Measurements from ENCODE around the gene GEMIN5.

GEMIN5 gene

GRCh38 chr5:154934881-154935280 lies 3.1 kb downstream of the GEMIN5 start:
- H3K9me2 ChIP-seq (replicated peaks; ENCODE audit: control insufficient read depth, low read length): no peaks in the 10 kb centered on the region
- H3K79me2 ChIP-seq (ENCODE audit: control insufficient read depth, low read length): peaks cover 46% of the 10 kb centered on the region
- no peak overlapping the region for H3K4me3 ChIP-seq (ENCODE audit: low read length)
- no peak for TF ChIP-seq EZH2phosphoT487 (IDR thresholded peaks at IDR 0.05; ENCODE audit: borderline replicate concordance, low read length)
- H3K27me3 ChIP-seq (ENCODE audit: control insufficient read depth, low read length): no peaks in the 10 kb centered on the region
- H3F3A ChIP-seq (ENCODE audit: control insufficient read depth, insufficient read depth): 0 out of 2 replicates have a peak, but pooled peaks cover 5% of the 10 kb centered on the region
- no peak overlapping the region for H3K27ac ChIP-seq (ENCODE audit: low read depth, low read length)
- no peak overlapping the region for H3K4me2 ChIP-seq (ENCODE audit: low read length)
- no peaks in the 10 kb centered on the region for H3K9me3 ChIP-seq (ENCODE audit: control insufficient read depth, insufficient read depth, low read length)
- H3K36me3 ChIP-seq (ENCODE audit: control insufficient read depth, low read length): peaks cover 54% of the 10 kb centered on the region
- H4K20me1 ChIP-seq (ENCODE audit: control insufficient read depth, insufficient read depth, low read depth, low read length): no peaks in the 10 kb centered on the region
- peaks cover 19% of the 10 kb centered on the region for H3K4me1 ChIP-seq (ENCODE audit: control insufficient read depth, low read length)

GRCh38 chr5:154933537-154933936 lies 4.5 kb downstream of the GEMIN5 start:
- H3F3A ChIP-seq (ENCODE audit: control insufficient read depth, insufficient read depth): no peaks in the 10 kb centered on the region
- no peaks in the 10 kb centered on the region for H3K27me3 ChIP-seq (ENCODE audit: control insufficient read depth, low read length)
- H3K4me2 ChIP-seq (ENCODE audit: low read length): no peak overlapping the region
- H3K79me2 ChIP-seq (ENCODE audit: control insufficient read depth, low read length): peaks cover 46% of the 10 kb centered on the region
- peaks cover 16% of the 10 kb centered on the region for H3K4me1 ChIP-seq (ENCODE audit: control insufficient read depth, low read length)
- TF ChIP-seq CTCF (IDR thresholded peaks at IDR 0.05; ENCODE audit: low read depth, low read length, poor library complexity, severe bottlenecking) (no peak), EZH2phosphoT487 (IDR thresholded peaks at IDR 0.05; ENCODE audit: borderline replicate concordance, low read length) (no peak)
- no peak overlapping the region for H3K4me3 ChIP-seq (ENCODE audit: low read length)
- H3K36me3 ChIP-seq (ENCODE audit: control insufficient read depth, low read length): peaks cover 64% of the 10 kb centered on the region
- H3K9me2 ChIP-seq (replicated peaks; ENCODE audit: control insufficient read depth, low read length): no peaks in the 10 kb centered on the region
- no peaks in the 10 kb centered on the region for H4K20me1 ChIP-seq (ENCODE audit: control insufficient read depth, insufficient read depth, low read depth, low read length)
- H3K9me3 ChIP-seq (ENCODE audit: control insufficient read depth, insufficient read depth, low read length): no peaks in the 10 kb centered on the region
- no peak overlapping the region for H3K27ac ChIP-seq (ENCODE audit: low read depth, low read length)

GRCh38 chr5:154923441-154924430 lies 14.3 kb downstream of the GEMIN5 start:
- H4K20me1 ChIP-seq (ENCODE audit: control insufficient read depth, insufficient read depth, low read depth, low read length): no peaks in the 10 kb centered on the region
- TF ChIP-seq CTCF (IDR thresholded peaks at IDR 0.05; ENCODE audit: low read depth, low read length, poor library complexity, severe bottlenecking) (no peak), EZH2phosphoT487 (IDR thresholded peaks at IDR 0.05; ENCODE audit: borderline replicate concordance, low read length) (no peak)
- peaks cover 74% of the 10 kb centered on the region for H3K36me3 ChIP-seq (ENCODE audit: control insufficient read depth, low read length)
- no peaks in the 10 kb centered on the region for H3K4me1 ChIP-seq (ENCODE audit: control insufficient read depth, low read length)
- 0 out of 2 replicates have a peak, but pooled peaks cover 3% of the 10 kb centered on the region for H3F3A ChIP-seq (ENCODE audit: control insufficient read depth, insufficient read depth)
- no peaks in the 10 kb centered on the region for H3K9me3 ChIP-seq (ENCODE audit: control insufficient read depth, insufficient read depth, low read length)
- H3K27me3 ChIP-seq (ENCODE audit: control insufficient read depth, low read length): no peaks in the 10 kb centered on the region
- no peak overlapping the region for H3K4me3 ChIP-seq (ENCODE audit: low read length)
- no peaks in the 10 kb centered on the region for H3K9me2 ChIP-seq (replicated peaks; ENCODE audit: control insufficient read depth, low read length)
- no peak overlapping the region for H3K4me2 ChIP-seq (ENCODE audit: low read length)
- H3K79me2 ChIP-seq (ENCODE audit: control insufficient read depth, low read length): no peaks in the 10 kb centered on the region
- no peak overlapping the region for H3K27ac ChIP-seq (ENCODE audit: low read depth, low read length)

- Histone ChIP-seq H3F3A (ENCODE audit: control insufficient read depth, insufficient read depth) (peaks cover 2% of the 10 kb centered on the region; the same call in 1 of the 2 replicates), H3K4me1 (ENCODE audit: control insufficient read depth, low read length) (no peaks in the 10 kb centered on the region), H4K20me1 (ENCODE audit: control insufficient read depth, insufficient read depth, low read depth, low read length) (no peaks in the 10 kb centered on the region), H3K27me3 (ENCODE audit: control insufficient read depth, low read length) (no peaks in the 10 kb centered on the region), H3K36me3 (ENCODE audit: control insufficient read depth, low read length) (peaks cover 74% of the 10 kb centered on the region), H3K9me3 (ENCODE audit: control insufficient read depth, insufficient read depth, low read length) (no peaks in the 10 kb centered on the region), H3K27ac (ENCODE audit: low read depth, low read length) (no peak overlapping the region), H3K9me2 (replicated peaks; ENCODE audit: control insufficient read depth, low read length) (no peaks in the 10 kb centered on the region), H3K4me3 (ENCODE audit: low read length) (no peak overlapping the region), H3K79me2 (ENCODE audit: control insufficient read depth, low read length) (no peaks in the 10 kb centered on the region), H3K4me2 (ENCODE audit: low read length) (no peak overlapping the region)
- TF ChIP-seq CTCF (IDR thresholded peaks at IDR 0.05; ENCODE audit: low read depth, low read length, poor library complexity, severe bottlenecking) (no peak), EZH2phosphoT487 (IDR thresholded peaks at IDR 0.05; ENCODE audit: borderline replicate concordance, low read length) (no peak)
Measured at GRCh38 chr5:154917757-154918156, 20.3 kb downstream of the GEMIN5 start.
